H1 (cell line): Measurements from ENCODE around the gene ELAVL1. TPM values are rescaled to one million over a fixed set of nuclear protein-coding genes. Genes with fewer than 3 reads are reported as not detected.

Source experiments
- CTCF ChIA-PET: fragments of 300-600 bp; sonication (Branson Sonifier 250); formaldehyde crosslinking; loops from one replicate; lab custom pipeline; 2021; ENCODE audit not compliant: partially characterized antibody; lab: Charles Lee
- POLR2A ChIA-PET: fragments of 300-600 bp; sonication (Branson Sonifier 250); formaldehyde crosslinking; loops from one replicate; lab custom pipeline; 2021; ENCODE audit warnings: inconsistent platforms; ENCODE audit not compliant: partially characterized antibody; lab: Charles Lee
- DNase-seq, 2 experiments: peaks; one replicate each; pipeline versions ENCODE4 v3.0.0 to v3.0.0-alpha.2; 2010 to 2022; ENCODE audit warnings: low spot score in 2 of 2, low read depth in 1 of 2, mixed read lengths in 1 of 2
- FAIRE-seq: peaks from 2 replicates; lab custom pipeline; 2011; peaks lifted over from hg19 to GRCh38; lab: Jason Lieb, UNC
- H2AFZ ChIP-seq: 2 replicates; pipeline ENCODE4 v1.8.1; 2012; ENCODE audit warnings: low read length, inconsistent platforms
- H2AK5ac ChIP-seq: 2 replicates; pipeline ENCODE4 v1.6.1; 2013; ENCODE audit warnings: low read depth, low read length
- H2BK120ac ChIP-seq: replicated peaks from 2 replicates; pipeline ENCODE3; 2013; ENCODE audit warnings: low read depth, low read length, inconsistent platforms
- H2BK12ac ChIP-seq: 2 replicates; pipeline ENCODE4 v1.6.1; 2013; ENCODE audit warnings: low read depth, low read length
- H2BK15ac ChIP-seq: 2 replicates; pipeline ENCODE4 v1.6.1; 2013; ENCODE audit warnings: low read length
- H2BK20ac ChIP-seq: 2 replicates; pipeline ENCODE4 v1.6.1; 2013; ENCODE audit warnings: low read length
- H2BK5ac ChIP-seq: 2 replicates; pipeline ENCODE4 v1.6.1; 2013; ENCODE audit warnings: low read depth, low read length
- H3K14ac ChIP-seq: 2 replicates; pipeline ENCODE4 v1.6.1; 2013; ENCODE audit warnings: inconsistent platforms; ENCODE audit not compliant: insufficient read length
- H3K18ac ChIP-seq: 2 replicates; pipeline ENCODE4 v1.6.1; 2013; ENCODE audit warnings: low read length; ENCODE audit errors: extremely low read depth
- H3K23ac ChIP-seq: 2 replicates; pipeline ENCODE4 v1.6.1; 2013; ENCODE audit warnings: inconsistent platforms; ENCODE audit not compliant: insufficient read length
- H3K23me2 ChIP-seq: 2 replicates; pipeline ENCODE4 v1.6.1; 2013; ENCODE audit warnings: low read depth, low read length
- H3K27ac ChIP-seq: 2 replicates; pipeline ENCODE4 v1.6.1; 2011; ENCODE audit warnings: low read depth, low read length, inconsistent platforms
- H3K27me3 ChIP-seq, 4 experiments: replicated peaks in 1 of 4; 1 replicate in 1 of 4; 2 replicates in 3 of 4; pipeline versions ENCODE4 v1.6.1 to v1.8.1; 2011 to 2013; ENCODE audit warnings: low read length in 3 of 4, mild to moderate bottlenecking in 3 of 4, inconsistent platforms in 2 of 4, mixed read lengths in 2 of 4, moderate library complexity in 1 of 4; ENCODE audit not compliant: control insufficient read depth in 3 of 4, insufficient read depth in 3 of 4; ENCODE audit errors: extremely low read depth in 1 of 4
- H3K36me3 ChIP-seq, 4 experiments: 2 replicates each; pipeline versions ENCODE4 v1.6.1 to v1.8.1; 2011 to 2013; ENCODE audit warnings: mild to moderate bottlenecking in 4 of 4, low read length in 3 of 4, moderate library complexity in 2 of 4, control low read depth in 1 of 4, inconsistent platforms in 1 of 4; ENCODE audit not compliant: insufficient read depth in 4 of 4, control insufficient read depth in 2 of 4
- H3K4ac ChIP-seq: replicated peaks from 2 replicates; pipeline ENCODE3; 2013; ENCODE audit warnings: low read length, low read depth, mixed read lengths, inconsistent platforms; ENCODE audit not compliant: insufficient read length
- H3K4me1 ChIP-seq, 4 experiments: replicated peaks in 1 of 4; 1 replicate in 1 of 4; 2 replicates in 3 of 4; pipeline versions ENCODE4 v1.6.1 to v1.8.1; 2011 to 2013; ENCODE audit warnings: low read length in 3 of 4, inconsistent platforms in 2 of 4, mixed read lengths in 1 of 4; ENCODE audit not compliant: insufficient read depth in 4 of 4, control insufficient read depth in 3 of 4
- H3K4me2 ChIP-seq, 2 experiments: 2 replicates each; pipeline versions ENCODE4 v1.6.1 to v1.8.1; 2011 to 2013; ENCODE audit warnings: low read depth in 2 of 2, low read length in 2 of 2, control low read depth in 1 of 2, inconsistent platforms in 1 of 2, mild to moderate bottlenecking in 1 of 2; ENCODE audit not compliant: insufficient read depth in 1 of 2
- H3K4me3 ChIP-seq, 4 experiments: fragments of 200-600, 300-600 bp in 1 of 4; sonication (generic), shearing (Covaris generic), sonication (Bioruptor Twin) in 1 of 4; 2 replicates each; pipeline versions ENCODE4 v1.5.1 to v1.8.1; 2011 to 2016; ENCODE audit warnings: low read length in 4 of 4, low read depth in 3 of 4, control low read depth in 2 of 4, inconsistent platforms in 2 of 4, mild to moderate bottlenecking in 2 of 4, mixed read lengths in 1 of 4, moderate library complexity in 1 of 4; ENCODE audit not compliant: insufficient read depth in 2 of 4; ENCODE audit errors: extremely low read depth in 1 of 4
- H3K56ac ChIP-seq: replicated peaks from 2 replicates; pipeline ENCODE3; 2013; ENCODE audit warnings: low read depth, mild to moderate bottlenecking, mixed read lengths, low read length, inconsistent platforms; ENCODE audit not compliant: insufficient read length
- H3K79me1 ChIP-seq: 2 replicates; pipeline ENCODE4 v1.6.1; 2013; ENCODE audit warnings: low read depth, low read length, control low read depth
- H3K79me2 ChIP-seq, 2 experiments: 2 replicates each; pipeline versions ENCODE4 v1.6.1 to v1.8.1; 2012 to 2013; ENCODE audit warnings: low read length in 2 of 2, mild to moderate bottlenecking in 2 of 2, inconsistent platforms in 1 of 2; ENCODE audit not compliant: insufficient read depth in 2 of 2, control insufficient read depth in 1 of 2
- H3K9ac ChIP-seq, 4 experiments: replicated peaks in 1 of 4; 1 replicate in 1 of 4; 2 replicates in 3 of 4; pipeline versions ENCODE4 v1.6.1 to v1.8.1; 2011 to 2013; ENCODE audit warnings: low read depth in 3 of 4, low read length in 3 of 4, control low read depth in 2 of 4, mild to moderate bottlenecking in 2 of 4, moderate library complexity in 2 of 4, inconsistent platforms in 1 of 4; ENCODE audit errors: extremely low read depth in 1 of 4
- H3K9me3 ChIP-seq, 2 experiments: 2 replicates each; pipeline versions ENCODE4 v1.6.1 to v1.8.1; 2012 to 2013; ENCODE audit warnings: mild to moderate bottlenecking in 2 of 2, moderate library complexity in 2 of 2, control low read depth in 1 of 2, inconsistent platforms in 1 of 2, low read depth in 1 of 2, low read length in 1 of 2, mixed read lengths in 1 of 2; ENCODE audit not compliant: insufficient read depth in 2 of 2
- H4K20me1 ChIP-seq, 2 experiments: replicated peaks in 1 of 2; 2 replicates each; pipeline versions ENCODE3 to v1.8.1; 2011 to 2013; ENCODE audit warnings: inconsistent platforms in 2 of 2, low read length in 2 of 2, mild to moderate bottlenecking in 1 of 2; ENCODE audit not compliant: insufficient read depth in 2 of 2, control insufficient read depth in 1 of 2
- H4K5ac ChIP-seq: 2 replicates; pipeline ENCODE4 v1.6.1; 2013; ENCODE audit warnings: low read length, low read depth, mixed read lengths, inconsistent platforms; ENCODE audit not compliant: insufficient read length
- H4K8ac ChIP-seq: 2 replicates; pipeline ENCODE4 v1.8.0; 2013; ENCODE audit warnings: mild to moderate bottlenecking, moderate library complexity, low read length, inconsistent platforms; ENCODE audit not compliant: insufficient read depth; ENCODE audit errors: extremely low read depth
- H4K91ac ChIP-seq: replicated peaks from 2 replicates; pipeline ENCODE3; 2013; ENCODE audit warnings: low read length, mixed read lengths, inconsistent platforms; ENCODE audit not compliant: insufficient read length
- ASH2L ChIP-seq: fragments of 200-600, 300-600 bp; sonication (generic); IDR thresholded peaks from one replicate; pipeline ENCODE4 v1.7.1; 2017; ENCODE audit warnings: low read length
- CREB1 ChIP-seq: IDR thresholded peaks from 2 replicates; pipeline ENCODE4 v1.6.1; 2012; ENCODE audit warnings: inconsistent platforms
- GABPA ChIP-seq: IDR thresholded peaks from 2 replicates; pipeline ENCODE4 v1.6.1; 2011; ENCODE audit warnings: mild to moderate bottlenecking, low read length, moderate library complexity, borderline replicate concordance; ENCODE audit not compliant: insufficient read depth
- GTF2F1 ChIP-seq: IDR thresholded peaks from 2 replicates; pipeline ENCODE4 v1.6.1; 2012; ENCODE audit warnings: low read depth, low read length, improper control_type of control experiment, borderline replicate concordance
- HDAC2 ChIP-seq, 2 experiments: fragments of 300-600 bp in 1 of 2; sonication (generic) in 1 of 2; IDR thresholded peaks; 2 replicates each; pipeline ENCODE4 v1.6.1; 2011 to 2012; ENCODE audit warnings: low read depth in 2 of 2, low read length in 2 of 2, mild to moderate bottlenecking in 2 of 2, moderate library complexity in 2 of 2, borderline replicate concordance in 1 of 2, inconsistent platforms in 1 of 2
- JUND ChIP-seq: IDR thresholded peaks from 2 replicates; pipeline ENCODE4 v1.6.1; 2011; ENCODE audit warnings: mild to moderate bottlenecking, improper control_type of control experiment, low read length
- NANOG ChIP-seq: IDR thresholded peaks from 2 replicates; pipeline ENCODE4 v1.6.1; 2011; ENCODE audit warnings: low read length, low read depth, mild to moderate bottlenecking, inconsistent platforms; ENCODE audit not compliant: insufficient read depth, poor library complexity, severe bottlenecking
- SIRT6 ChIP-seq: IDR thresholded peaks from one replicate; pipeline ENCODE4 v1.7.1; 2012; ENCODE audit warnings: low read length, inconsistent platforms
- SP1 ChIP-seq: IDR thresholded peaks from 2 replicates; pipeline ENCODE4 v1.6.1; 2011; ENCODE audit warnings: low read depth, low read length
- SP2 ChIP-seq: IDR thresholded peaks from 2 replicates; pipeline ENCODE4 v1.6.1; 2012; ENCODE audit warnings: mild to moderate bottlenecking, low read length, inconsistent platforms
- SP4 ChIP-seq: IDR thresholded peaks from 2 replicates; pipeline ENCODE4 v1.6.1; 2012; ENCODE audit warnings: low read length, inconsistent platforms
- YY1 ChIP-seq: IDR thresholded peaks from 2 replicates; pipeline ENCODE4 v1.6.1; 2011; ENCODE audit warnings: low read depth, mild to moderate bottlenecking, low read length
- WGBS, 2 experiments: shearing (Covaris generic) in 1 of 2; methylation state at CpG; one replicate each; pipeline versions ENCODE4 v1.1.6 to v1.1.7; 2013 to 2015; ENCODE audit warnings: low lambda C conversion rate in 2 of 2, mixed read lengths in 2 of 2, inconsistent platforms in 1 of 2, low coverage in 1 of 2, missing lambda C conversion rate in 1 of 2; ENCODE audit not compliant: insufficient replicate concordance in 2 of 2, insufficient coverage in 1 of 2, insufficient read length in 1 of 2; ENCODE audit errors: extremely low coverage in 1 of 2, missing lambda C conversion rate in 1 of 2; 5-methylcytosine and 5-hydroxymethylcytosine counted together
- polyA plus RNA-seq, 7 experiments: library from polyadenylated mRNA; depleted of rRNA in 3 of 7; stranded (reverse) in 5 of 7; unstranded in 2 of 7; fragments of >200 nt in 5 of 7; fragments of 200-250 nt in 2 of 7; gene quantifications; 1 replicate in 5 of 7; 2 replicates in 1 of 7; 4 replicates in 1 of 7; pipeline versions ENCODE4 v1.2.1 to v1.2.3, GENCODE V29; 2011 to 2013; ENCODE audit warnings: missing spikeins in 2 of 7, mixed read lengths in 2 of 7
- total RNA-seq: library from RNA; stranded (reverse); fragmentation: NEBNext Ultra II Directional; extraction: Animal tissue kit (Norgen Biotek cat#: 25700); gene quantifications from 2 replicates; pipeline ENCODE4 v1.2.1, GENCODE V29; 2021

The ELAVL1 gene
- total and polyA plus RNA-seq, 2 of the 8 experiments (the other 6 are each of a cell fraction or from before 2014, with no cell fraction given): 56.7 to 163 TPM

GRCh38 chr19:7943444-7944176 lies 61.8 kb downstream of the ELAVL1 start, which contains the start of gene TIMM44:
Gene TIMM44, minus strand, starts transcription at chr19:7943666. Its CDS starts 15 bp downstream, at chr19:7943651.
- Histone ChIP-seq H3K14ac (no peak within 1 kb of the TSS), H4K8ac (peak within 1 kb of the TSS; percentile 99), H3K18ac (peak within 1 kb of the TSS; percentile 81), H3K27me3 (no peaks in the 10 kb centered on the region), H4K5ac (peak within 1 kb of the TSS; percentile 77), H3K79me1 (peaks cover 8% of the 10 kb centered on the region), H3K9me3 (no peaks in the 10 kb centered on the region), H2AK5ac (peak within 1 kb of the TSS; percentile 66; the same call in 1 of the 2 replicates), H3K9ac (peak within 1 kb of the TSS; percentile 88 to 97 (median 94)), H2BK15ac (no peak within 1 kb of the TSS), H3K56ac (peak within 1 kb of the TSS; percentile 62), H3K27ac (peak within 1 kb of the TSS; percentile 94), H3K79me2 (peaks cover 5 to 28% of the 10 kb centered on the region in 2 experiments; a peak in 3 of 4 replicates), H4K91ac (peak within 1 kb of the TSS; percentile 48), H4K20me1 (peaks cover 0 to 3% of the 10 kb centered on the region in 2 experiments), H3K4ac (peak within 1 kb of the TSS; percentile 39), H3K4me1 (peaks cover 0 to 3% (median 0%) of the 10 kb centered on the region in 4 experiments; a peak in 1 of 7 replicates), H2BK120ac (no peak within 1 kb of the TSS), H2BK20ac (0 out of 2 replicates have a peak within 1 kb of the TSS, but pooled peaks have one; percentile 32), H3K4me3 (peak within 1 kb of the TSS; percentile 90 to 99 (median 97)), H2BK5ac (peak within 1 kb of the TSS; percentile 77), H3K36me3 (peaks cover 2 to 24% (median 10%) of the 10 kb centered on the region in 4 experiments), H3K4me2 (peak within 1 kb of the TSS; percentile 74 to 83), H2BK12ac (peak within 1 kb of the TSS; percentile 80; the same call in 1 of the 2 replicates), H3K23me2 (peaks cover 3% of the 10 kb centered on the region; the same call in 1 of the 2 replicates), H2AFZ (0 out of 2 replicates have a peak within 1 kb of the TSS, but pooled peaks have one; percentile 0), H3K23ac (no peak within 1 kb of the TSS)
- WGBS, 2 experiments: 3% methylated on average over 55 of the region's 56 CpGs; no CpG with 5 or more reads in 1 of the 2 experiments
- POLR2A ChIA-PET: interaction anchor here (0.6 to 13.5 kb wide), 49 partner anchors 9 to 1733 kb away, joined by 3 to 205 read pairs (median 4); partner anchors contain the start of genes CTXN1, ELAVL1, FBN3 and SNAPC2
- peak; percentile 98 for DNase-seq
- FAIRE-seq: peak; percentile 89
- CTCF ChIA-PET: interaction anchor here (0.6 to 3.8 kb wide), 33 partner anchors 8 to 444 kb away, joined by 3 to 36 read pairs (median 5); no protein-coding TSS in a partner anchor
- TF ChIP-seq SP4 (peak; percentile 56; the same call in 1 of the 2 replicates), SP1 (peak; percentile 90; the same call in 1 of the 2 replicates), JUND (peak; percentile 92), HDAC2 (IDR thresholded peaks at IDR 0.05; ENCODE audit: borderline replicate concordance in 1 of 2, low read depth in 2 of 2, low read length in 2 of 2) (peak in 1 of 2 experiments; percentile 87; a peak in 1 of 4 replicates), GTF2F1 (peak; percentile 0; the same call in 1 of the 2 replicates), GABPA (no peak), ASH2L (no peak), SP2 (peak; percentile 38), CREB1 (peak; percentile 95), SIRT6 (no peak), YY1 (peak; percentile 98), NANOG (no peak)
